ENCODE results near the gene SLX1A.
"Not testable (repeated sequence)": the region's sequence is repeated elsewhere in the genome, so short reads cannot be mapped to it uniquely, and the experiment has no call there.

Gene SLX1A

DNA sequence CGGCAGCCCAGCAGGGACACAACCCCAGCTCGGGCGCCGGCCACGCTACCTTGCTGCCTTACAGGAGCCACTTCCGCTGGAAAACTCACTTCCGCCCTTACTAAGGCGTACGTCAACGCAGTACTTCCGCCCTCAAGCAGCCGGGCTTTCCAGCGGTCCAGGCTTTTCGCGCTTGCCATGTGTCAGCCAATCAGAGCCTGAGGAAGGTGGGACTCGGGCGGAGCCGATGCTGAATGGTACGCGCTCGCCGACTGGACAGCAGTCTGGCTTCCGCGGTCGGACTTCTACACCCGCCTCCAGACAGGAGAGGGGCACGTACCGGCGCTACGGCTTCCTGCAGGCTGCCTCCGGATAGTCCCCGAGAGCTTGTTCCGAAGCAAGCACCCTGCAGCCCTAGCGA is at the start of gene SLX1A, which contains the start of gene BOLA2B:
Gene SLX1A (plus strand): TSS at position 261 of the 400 bp plus-strand sequence. CDS start 210 bp downstream, outside the sequence.
Gene BOLA2B (minus strand): TSS at position 52 of the 400 bp plus-strand sequence. CDS start 71 bp downstream, outside the sequence.
- not testable (repeated sequence) for DNase-seq (ENCODE audit: low spot score)

DNA sequence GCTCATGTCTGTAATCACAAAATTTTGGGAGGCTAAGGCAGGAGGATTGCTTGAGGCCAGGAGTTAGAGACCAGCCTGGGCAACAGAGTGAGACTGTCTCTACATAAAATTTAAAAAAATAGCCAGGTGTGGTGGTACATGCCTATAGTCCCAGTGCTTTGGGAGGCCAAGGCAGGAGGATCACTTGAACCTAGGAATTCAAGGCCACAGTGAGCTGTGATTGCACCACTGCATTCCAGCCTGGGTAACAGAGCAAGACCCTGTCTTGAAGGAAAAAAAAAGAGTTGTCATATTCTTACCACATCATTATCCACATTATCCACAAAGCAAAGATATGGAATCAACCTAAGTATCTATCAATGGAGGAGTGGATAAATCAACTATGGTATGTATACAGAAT is 49.7 kb upstream of the SLX1A start:
- DNase-seq (ENCODE audit: low spot score), result no peak

DNA sequence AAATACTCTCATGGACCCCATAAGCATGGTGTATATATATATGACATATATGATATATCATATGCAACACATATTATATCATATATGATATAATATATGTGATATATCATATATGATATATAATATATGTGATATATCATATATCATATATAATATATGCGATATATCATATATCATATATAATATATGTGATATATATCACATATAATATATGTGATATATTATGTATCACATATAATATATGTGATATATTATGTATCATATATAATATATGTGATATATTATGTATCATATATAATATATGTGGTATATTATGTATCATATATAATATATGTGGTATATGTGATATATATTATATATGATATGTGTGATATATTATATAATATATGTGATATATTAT is 48.8 kb upstream of the SLX1A start:
- no peak for DNase-seq (ENCODE audit: low spot score)

DNA sequence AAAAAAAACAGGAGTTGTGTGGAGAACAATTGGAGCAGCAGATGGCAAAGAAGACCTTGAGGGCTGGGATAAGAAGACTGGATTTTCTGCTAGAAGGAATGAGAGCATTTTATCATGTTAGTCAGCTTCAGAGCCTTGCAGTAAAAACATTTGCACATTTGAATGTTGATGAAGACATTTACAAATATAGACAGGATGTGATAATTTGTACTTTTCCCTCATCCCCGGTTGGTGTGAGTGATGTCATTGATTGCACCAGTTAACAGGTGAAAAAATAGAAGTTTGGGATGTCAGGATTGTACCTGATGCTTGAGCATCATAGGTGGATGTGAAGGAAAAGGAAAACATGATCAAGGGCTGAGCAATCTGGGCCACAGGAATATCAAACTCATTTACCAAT is 48.0 kb upstream of the SLX1A start:
- DNase-seq (ENCODE audit: low spot score), result no peak

DNA sequence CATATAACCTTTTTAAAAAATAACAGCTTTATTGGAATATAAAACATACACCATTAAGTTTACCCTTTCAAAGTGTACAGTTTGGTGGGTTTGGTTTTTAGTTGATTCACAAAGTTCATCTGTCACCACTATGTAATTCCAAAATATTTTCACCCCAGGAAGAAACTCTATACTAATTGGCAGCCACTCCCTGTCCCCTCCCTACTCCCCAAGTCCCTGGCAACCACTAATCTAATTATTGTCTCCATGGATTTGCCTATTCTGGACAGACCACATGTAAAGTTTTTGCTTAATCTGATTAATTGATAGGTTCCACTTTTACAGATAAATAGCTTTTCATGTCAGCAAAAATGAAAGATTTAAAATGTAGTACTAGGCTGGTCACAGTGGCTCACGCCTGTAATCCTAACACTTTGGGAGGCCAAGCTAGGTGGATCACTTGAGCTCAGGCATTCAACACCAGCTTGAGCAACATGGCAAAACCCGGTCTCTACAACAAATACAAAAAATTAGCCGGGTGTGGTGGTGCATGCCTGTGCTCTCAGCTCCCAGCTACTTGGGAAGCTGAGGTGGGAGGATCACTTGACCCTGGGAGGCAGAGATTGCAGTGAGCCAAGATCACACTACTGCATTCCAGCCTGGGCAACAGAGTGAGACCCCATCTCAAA is 45.7 kb upstream of the SLX1A start:
- DNase-seq (ENCODE audit: low spot score), result no peak

DNA sequence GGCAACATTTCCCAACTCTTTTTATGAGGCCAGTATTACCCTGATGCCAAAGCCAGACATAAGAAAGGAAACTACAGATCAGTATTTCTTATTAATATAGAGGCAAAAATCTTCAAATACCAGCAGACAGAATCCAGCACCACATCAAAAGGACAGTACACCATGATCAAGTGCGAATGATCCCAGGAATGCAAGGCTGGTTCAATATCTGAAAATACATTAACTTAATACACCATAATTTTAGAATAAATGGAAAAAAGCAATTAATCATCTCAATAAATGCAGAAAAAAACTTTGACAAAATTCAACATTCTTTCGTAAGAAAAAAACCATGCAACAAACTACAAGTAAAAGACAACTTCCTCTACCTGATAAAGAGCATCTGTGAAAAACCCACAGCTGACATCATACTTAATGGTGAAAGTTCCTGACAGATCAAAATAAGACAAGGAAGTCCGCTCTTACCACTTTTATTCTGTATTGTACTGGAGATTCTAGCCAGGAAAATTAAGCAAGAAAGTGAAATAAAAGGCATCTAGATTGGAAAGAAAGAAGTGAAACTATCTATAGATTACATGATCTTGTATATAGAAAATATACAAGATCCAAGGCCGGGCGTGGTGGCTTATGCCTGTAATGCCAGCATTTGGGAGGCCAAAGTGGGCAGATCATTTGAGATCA is 44.3 kb upstream of the SLX1A start:
- no peak for DNase-seq (ENCODE audit: low spot score)

DNA sequence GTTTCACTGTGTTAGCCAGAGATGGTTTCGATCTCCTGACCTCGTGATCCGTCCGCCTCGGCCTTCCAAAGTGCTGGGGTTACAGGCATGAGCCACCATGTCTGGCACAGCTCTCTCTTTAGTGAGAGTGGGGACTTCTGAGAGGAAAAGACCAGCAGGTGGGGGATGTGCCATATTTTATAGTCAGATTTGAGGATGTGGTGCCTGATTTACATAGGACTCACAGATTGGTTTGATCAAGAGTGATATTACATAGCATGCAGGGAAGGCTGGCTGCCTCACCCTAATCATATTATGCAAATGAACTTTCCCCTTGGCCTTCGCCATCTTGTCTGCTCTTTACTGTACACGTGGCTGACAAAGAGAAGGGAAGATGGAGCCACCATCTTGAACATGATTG is 42.6 kb upstream of the SLX1A start:
- no peak for DNase-seq (ENCODE audit: low spot score)

DNA sequence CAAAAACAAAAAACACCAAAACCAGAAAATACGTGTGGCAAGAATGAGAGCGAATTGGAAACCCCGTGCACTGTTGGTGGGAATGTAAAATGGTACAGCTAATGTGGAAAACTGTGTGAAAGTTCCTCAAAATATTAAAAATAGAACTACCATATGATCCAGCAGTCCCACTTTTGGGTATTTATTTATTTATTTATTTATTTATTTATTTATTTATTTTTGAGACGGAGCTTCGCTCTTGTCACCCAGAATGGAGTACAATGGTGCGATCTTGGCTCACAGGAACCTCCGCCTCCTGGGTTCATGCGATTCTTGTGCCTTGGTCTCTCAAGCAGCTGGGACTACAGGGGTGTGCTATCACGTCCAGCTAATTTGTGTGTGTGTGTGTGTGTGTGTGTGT is 41.2 kb upstream of the SLX1A start:
- no peak for DNase-seq (ENCODE audit: low spot score)

DNA sequence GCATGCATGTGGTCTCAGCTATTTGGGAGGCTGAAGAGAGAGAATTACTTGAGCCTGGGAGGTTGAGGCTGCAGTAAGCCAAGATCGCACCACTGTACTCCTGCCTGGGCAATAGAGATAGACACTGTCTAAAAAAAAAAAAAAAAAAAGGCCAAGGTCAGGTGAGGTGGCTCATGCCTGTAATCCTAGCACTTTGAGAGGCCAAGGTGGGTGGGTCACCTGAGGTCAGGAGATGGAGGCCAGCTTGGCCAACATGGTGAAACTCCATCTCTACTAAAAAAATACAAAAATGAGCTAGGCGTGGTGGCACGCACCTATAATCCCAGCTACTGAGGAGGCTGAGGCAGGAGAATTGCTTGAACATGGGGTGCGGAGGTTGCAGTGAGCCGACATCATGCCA is 38.5 kb upstream of the SLX1A start:
- no peak for DNase-seq (ENCODE audit: low spot score)

DNA sequence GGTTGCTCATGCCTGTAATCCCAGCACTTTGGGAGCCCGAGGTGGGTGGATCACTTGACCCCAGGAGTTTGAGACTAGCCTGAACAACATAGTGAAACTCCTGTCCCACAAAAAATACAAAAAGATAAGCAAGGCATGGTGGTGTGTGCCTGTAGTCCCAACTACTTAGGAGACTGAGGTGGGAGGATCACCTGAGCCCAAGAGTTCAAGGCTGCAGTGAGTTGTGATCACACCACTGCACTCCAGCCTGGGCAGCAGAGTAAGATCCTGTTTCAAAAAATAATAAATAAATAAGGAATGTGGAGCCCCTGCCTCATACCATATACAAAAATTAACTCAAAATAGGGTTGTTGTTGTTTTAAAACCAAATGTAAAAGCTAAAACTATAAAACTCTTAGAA is 36.5 kb upstream of the SLX1A start:
- DNase-seq (ENCODE audit: low spot score), result no peak

DNA sequence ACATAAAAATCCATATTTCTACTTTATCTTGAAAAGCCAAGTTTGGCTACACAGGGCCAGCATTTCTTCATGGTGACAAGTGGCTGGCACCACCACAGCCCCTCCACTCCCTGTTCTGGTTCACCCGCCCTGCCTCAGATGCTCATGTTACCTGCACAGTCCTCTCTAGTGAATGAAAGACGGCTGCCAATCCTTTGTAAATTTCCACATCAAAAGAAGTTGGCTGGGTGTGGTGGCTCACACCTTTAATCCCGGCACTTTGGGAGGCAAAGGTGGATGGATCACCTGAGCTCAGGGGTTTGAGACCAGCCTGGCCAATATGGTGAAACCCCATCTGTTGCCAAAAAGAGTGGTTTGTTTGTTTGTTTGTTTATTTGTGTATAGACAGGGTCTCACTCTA is 30.1 kb upstream of the SLX1A start:
- no peak for DNase-seq (ENCODE audit: low spot score)

DNA sequence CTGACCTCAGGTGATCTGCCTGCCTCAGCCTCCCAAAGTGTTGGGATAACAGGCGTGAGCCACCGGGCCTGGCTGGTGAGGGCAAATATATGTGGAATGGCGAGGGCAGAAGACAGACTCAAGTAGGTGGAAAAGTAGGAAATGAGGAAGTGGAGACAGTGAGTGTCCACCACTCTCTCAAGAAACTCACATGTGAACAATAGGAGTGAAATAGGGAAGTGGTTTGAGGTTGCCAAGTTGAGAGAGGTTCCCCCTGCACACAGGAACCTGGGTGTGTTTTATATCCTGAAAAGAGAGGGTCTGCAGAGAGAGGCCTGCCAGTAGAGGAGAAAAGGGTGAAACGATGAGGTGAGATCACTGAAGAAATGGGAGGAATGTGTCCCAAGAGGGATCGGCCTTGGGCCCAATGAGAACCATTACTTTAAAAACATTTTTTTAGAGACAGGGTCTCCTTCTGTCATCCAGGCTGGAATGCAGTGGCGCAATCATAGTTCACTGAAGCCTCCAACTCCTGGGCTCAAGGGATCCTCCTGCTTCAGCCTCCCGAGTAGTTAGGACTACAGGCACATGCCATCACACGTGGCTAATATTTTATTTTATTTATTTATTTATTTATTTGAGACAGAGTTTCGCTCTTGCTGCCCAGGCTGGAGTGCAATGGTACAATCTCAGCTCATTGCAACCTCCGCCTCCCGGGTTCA is 27.3 kb upstream of the SLX1A start:
- peak; percentile 17 for DNase-seq (ENCODE audit: low spot score)

DNA sequence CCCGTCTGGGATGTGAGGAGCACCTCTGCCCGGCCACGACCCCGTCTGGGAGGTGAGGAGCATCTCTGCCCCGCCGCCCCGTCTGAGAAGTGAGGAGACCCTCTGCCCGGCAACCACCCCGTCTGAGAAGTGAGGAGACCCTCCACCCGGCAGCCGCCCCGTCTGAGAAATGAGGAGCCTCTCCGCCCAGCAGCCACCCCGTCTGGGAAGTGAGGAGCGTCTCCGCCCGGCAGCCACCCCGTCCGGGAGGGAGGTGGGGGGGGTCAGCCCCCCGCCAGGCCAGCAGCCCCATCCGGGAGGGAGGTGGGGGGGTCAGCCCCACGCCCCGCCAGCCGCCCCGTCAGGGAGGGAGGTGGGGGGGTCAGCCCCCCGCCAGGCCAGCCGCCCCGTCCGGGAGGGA is 24.9 kb upstream of the SLX1A start:
- not testable (repeated sequence) for DNase-seq (ENCODE audit: low spot score)

DNA sequence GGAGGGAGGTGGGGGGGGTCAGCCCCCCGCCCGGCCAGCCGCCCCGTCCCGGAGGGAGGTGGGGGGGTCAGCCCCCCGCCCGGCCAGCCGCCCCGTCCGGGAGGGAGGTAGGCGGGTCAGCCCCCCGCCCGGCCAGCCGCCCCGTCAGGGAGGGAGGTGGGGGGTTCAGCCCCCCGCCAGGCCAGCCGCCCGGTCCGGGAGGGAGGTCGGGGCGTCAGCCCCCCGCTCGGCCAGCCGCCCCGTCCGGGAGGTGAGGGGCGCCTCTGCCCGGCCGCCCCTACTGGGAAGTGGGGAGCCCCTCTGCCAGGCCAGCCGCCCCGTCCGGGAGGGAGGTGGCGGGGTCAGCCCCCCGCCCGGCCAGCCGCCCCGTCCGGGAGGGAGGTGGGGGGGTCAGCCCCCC is 24.3 kb upstream of the SLX1A start:
- not testable (repeated sequence) for DNase-seq (ENCODE audit: low spot score)

DNA sequence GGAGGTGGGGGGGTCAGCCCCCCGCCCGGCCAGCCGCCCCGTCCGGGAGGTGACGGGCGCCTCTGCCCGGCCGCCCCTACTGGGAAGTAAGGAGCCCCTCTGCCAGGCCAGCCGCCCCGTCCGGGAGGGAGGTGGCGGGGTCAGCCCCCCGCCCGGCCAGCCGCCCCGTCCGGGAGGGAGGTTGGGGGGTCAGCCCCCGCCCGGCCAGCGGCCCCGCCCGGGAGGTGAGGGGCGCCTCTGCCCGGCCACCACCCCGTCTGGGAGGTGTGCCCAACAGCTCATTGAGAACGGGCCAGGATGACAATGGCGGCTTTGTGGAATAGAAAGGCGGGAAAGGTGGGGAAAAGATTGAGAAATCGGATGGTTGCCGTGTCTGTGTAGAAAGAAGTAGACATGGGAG is 23.5 kb upstream of the SLX1A start:
- not testable (repeated sequence) for DNase-seq (ENCODE audit: low spot score)

DNA sequence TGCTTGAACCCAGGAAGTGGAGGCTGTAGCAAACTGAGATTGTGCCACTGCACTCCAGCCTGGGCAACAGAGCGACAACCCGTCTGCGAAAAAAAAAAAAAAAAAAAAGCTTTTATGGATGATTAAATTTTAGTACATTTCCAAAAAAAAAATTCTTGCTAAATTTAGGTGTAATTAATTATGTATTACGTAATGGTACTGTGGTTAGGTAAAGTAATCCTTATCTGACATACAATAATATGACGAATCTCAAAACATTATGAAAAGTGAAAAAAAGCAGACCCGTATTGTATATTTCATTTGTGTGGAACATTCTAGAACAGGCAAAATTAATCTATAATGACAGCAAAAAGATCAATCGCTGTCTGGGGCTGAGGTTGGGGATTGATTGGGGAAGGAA is 20.6 kb upstream of the SLX1A start:
- no peak for DNase-seq (ENCODE audit: low spot score)

DNA sequence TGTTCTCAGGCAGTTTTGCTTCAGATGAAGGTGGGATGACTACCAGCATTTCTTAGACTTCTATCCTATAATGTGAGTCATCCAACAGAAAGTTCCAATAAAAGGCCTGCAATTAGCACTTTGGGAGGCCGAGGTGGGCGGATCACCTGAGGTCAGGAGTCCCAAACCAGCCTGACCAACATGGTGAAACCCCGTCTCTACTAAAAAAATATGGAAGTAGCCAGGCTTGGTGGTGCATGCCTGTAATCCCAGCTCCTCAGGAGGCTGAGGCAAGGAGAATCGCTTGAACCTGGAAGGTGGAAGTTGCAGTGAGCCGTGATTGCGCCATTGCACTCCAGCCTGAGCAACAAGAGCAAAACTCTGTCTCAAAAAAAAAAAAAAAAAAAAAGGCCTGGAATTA is 16.8 kb upstream of the SLX1A start:
- DNase-seq (ENCODE audit: low spot score), result not testable (repeated sequence)

DNA sequence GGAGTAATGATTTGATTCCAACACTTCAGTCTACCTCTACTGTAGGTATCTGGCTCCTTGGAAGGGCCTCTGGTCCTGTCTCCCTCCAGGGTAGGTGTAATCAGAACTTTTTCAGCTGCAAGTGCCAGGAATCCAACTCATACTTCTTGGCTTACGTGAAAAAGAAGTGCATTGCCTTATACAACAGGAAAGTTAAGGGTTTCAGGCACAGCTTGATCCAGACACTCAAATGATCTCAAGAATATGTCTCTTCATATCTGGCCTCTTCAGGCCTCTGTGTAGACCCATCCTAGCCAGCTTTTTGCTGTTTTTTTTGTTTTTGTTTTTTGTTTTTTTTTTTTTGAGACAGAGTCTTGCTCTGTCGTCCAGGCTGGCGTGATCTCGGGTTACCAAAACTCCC is 14.5 kb upstream of the SLX1A start:
- no peak for DNase-seq (ENCODE audit: low spot score)

DNA sequence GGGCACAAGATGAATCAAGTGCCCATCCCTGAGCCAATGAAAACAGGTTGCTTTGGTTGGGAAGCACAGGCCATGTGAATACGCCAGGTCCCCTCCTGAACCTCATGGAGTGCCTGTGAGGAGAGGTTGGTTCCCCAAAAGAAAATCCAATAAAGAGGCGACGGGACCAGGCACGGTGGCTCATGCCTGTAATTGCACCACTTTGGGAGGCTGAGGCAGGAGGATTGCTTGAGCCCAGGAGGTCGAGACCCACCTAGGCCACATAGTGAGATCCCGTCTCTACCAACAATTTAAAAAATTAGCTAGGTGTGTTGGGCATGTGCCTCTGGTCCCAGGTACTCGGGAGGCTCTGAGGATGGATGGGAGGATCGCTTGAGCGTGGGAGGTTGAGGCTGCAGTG is 13.7 kb upstream of the SLX1A start:
- no peak for DNase-seq (ENCODE audit: low spot score)

DNA sequence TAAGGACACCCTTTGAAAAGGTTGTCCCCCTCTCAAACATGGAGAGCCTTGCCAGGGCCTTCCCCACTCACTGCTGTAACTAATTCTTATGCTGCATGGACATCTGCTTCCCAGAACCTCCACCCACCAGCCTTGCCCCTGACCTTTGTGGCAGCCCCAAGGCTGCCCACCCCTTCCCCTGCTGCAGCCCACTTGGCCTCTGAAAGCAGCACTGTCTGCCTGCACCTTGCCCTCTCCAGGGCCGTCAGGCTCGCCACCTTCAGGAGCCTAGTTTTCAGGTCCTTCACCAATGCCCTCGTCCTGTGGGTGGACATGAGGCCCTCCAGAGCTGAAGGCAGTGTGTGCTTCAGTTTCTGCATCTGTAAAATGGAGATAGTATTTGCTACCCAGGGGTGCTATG is 12.9 kb upstream of the SLX1A start:
- no peak for DNase-seq (ENCODE audit: low spot score)

DNA sequence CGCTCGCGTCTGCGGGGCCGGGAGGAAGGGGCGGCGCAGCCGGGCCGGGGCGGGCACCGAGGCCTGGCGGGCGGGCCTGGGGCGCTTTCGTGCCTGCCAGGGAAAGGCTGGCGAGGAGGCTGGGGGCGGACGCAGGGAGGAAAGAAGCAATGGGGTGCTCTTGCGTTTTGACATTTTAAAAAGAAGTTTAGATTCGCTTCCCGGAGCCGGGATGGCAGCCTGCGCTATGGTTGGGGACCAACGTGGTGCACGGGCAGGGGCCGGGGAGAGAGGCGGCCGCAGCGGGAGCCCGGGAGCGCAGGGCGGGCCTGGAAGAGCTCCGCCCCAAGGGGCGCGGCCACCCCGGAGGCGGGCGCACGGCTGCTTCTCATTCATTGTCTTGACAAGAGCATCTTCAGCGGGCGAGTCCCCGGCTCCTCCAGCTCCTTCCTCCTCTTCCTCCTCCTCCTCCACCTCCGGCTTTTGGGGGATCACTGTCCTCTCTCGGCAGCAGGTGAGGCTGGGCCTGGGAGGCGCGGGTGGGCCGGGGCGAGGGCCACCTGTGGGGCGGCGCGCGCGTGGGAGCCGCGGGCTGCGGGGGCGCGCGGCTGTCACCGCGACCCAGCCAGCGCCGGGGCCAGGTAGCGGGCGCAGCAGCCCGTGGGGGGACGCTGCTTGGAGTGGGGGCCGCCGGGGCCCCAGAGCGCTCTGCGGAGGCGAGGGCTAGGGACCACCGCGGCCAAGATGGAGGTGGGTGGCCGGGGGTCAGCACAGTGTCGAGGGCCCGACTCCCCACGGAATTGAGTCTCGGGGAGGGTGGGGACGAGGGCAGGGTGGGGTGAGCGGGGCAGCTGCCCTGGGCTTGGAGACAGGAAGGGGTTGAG is 10.2 kb upstream of the SLX1A start, which contains the start of gene CORO1A:
Gene CORO1A (plus strand): TSS at position 370 of the 863 bp plus-strand sequence. CDS start 1,608 bp downstream, outside the sequence.
- peak; percentile 77 for DNase-seq (ENCODE audit: low spot score)
